Pancreas (tissue), 10 donors: ENCODE measurements around the gene SF3B4. TPM values are rescaled to one million over a fixed set of nuclear protein-coding genes. Genes with fewer than 3 reads are reported as not detected.

ENCODE experiments used
- ATAC-seq, 4 donors: fragments of 200-7000 bp; cut with Tn5 transposase; one replicate each; pipeline versions ENCODE4 v1.8.0 to v1.9.1; 2020; ENCODE audit warnings: mild to moderate bottlenecking in 4 of 4, moderate library complexity in 4 of 4
- DNase-seq, 6 donors: peaks; one replicate each; pipeline ENCODE4 v3.0.0-alpha.2; 2020
- FAIRE-seq: peaks from 2 replicates; lab custom pipeline; 2012; peaks lifted over from hg19 to GRCh38; lab: Jason Lieb, UNC
- H3K27ac ChIP-seq, 4 donors: fragments of 200-600 bp; sonication (generic); 1 replicate in 3 of 4; 2 replicates in 1 of 4; pipeline versions ENCODE4 v1.5.0 to v1.8.0; 2020
- H3K27me3 ChIP-seq, 4 donors: fragments of 200-600 bp; one replicate each; pipeline ENCODE4 v1.8.0; 2021
- H3K36me3 ChIP-seq, 3 donors: fragments of 200-600 bp; sonication (generic) in 1 of 3; one replicate each; pipeline versions ENCODE4 v1.5.0 to v1.8.0; 2020 to 2021
- H3K4me1 ChIP-seq, 3 donors: fragments of 200-600 bp; one replicate each; pipeline ENCODE4 v1.8.0; 2021
- H3K4me3 ChIP-seq, 4 donors: fragments of 200-600 bp; sonication (generic) in 2 of 4; one replicate each; pipeline versions ENCODE4 v1.5.0 to v1.8.0; 2020 to 2021
- H3K9me3 ChIP-seq, 4 donors: fragments of 200-600 bp; one replicate each; pipeline ENCODE4 v1.8.0; 2021
- CTCF ChIP-seq, 4 donors: fragments of 200-600 bp; sonication (generic) in 3 of 4; IDR thresholded peaks; one replicate each; pipeline versions ENCODE4 v1.5.0 to v1.8.0; 2021; ENCODE audit warnings: antibody characterized with exemption in 4 of 4
- WGBS, 2 donors: extraction: QIAGEN DNeasy Blood & Tissue Kit; methylation state at CpG; one replicate each; pipeline ENCODE4 v1.1.7; 2013; 5-methylcytosine and 5-hydroxymethylcytosine counted together
- intact Hi-C, 3 donors: fragments of 100-400 bp; cut with DNase I; formaldehyde crosslinking; loops; one replicate each; pipeline versions ENCODE4 v1.11.1 to v1.14.2; 2022
- polyA plus RNA-seq, 2 donors: library from polyadenylated mRNA; stranded (reverse); fragments of 200-250 nt; gene quantifications; one replicate each; pipeline ENCODE4 v1.2.3, GENCODE V29; 2013
- total RNA-seq, 6 donors: library from RNA; stranded (reverse); fragmentation: NEBNext Ultra II Directional in 4 of 6; extraction: Animal tissue kit (Norgen Biotek cat#: 25700) in 4 of 6; gene quantifications; one replicate each; pipeline versions ENCODE4 v1.2.1 to v1.2.4, GENCODE V29; 2021 to 2023
- donor health status: healthy with polysubstance abuse.
- donor health status: DM: no; HTN: no; CAD: no; lungs with moderate emphysema.
- donor health status: DM: no; HTN: no; CAD: no.
- donor health status: control.
- donor health status: control.
- donor health status: Bipolar disorder and iron deficiency.
- donor health status: DM: yes; HTN: yes; CAD: no.
- donor health status: DM: no; HTN: no; CAD: no.
- donor health status: DM: no; HTN: no; CAD: no.
- donor health status: DM: yes; HTN: yes; CAD: no.

SF3B4 gene
- total and polyA plus RNA-seq, 8 donors: 10.5 to 24.3 (median 19.3) TPM

GRCh38 chr1:149903836-149904491, 23.6 kb downstream of the SF3B4 start:
- intact Hi-C loops: no loop called here
- FAIRE-seq (no peak), DNase-seq (no peak)

GRCh38 chr1:149899460-149900284, 27.9 kb downstream of the SF3B4 start, which contains the start of gene BOLA1:
Gene BOLA1, plus strand, starts transcription at chr1:149899568. Its CDS starts 492 bp downstream, at chr1:149900060.
- TF ChIP-seq CTCF (IDR thresholded peaks at IDR 0.05): no peak
- ATAC-seq: peak; percentile 98 to 99 (median 99)
- Histone ChIP-seq H3K36me3 (no peaks in the 10 kb centered on the region), H3K4me1 (peaks cover 0 to 6% (median 3%) of the 10 kb centered on the region in 3 donors), H3K4me3 (peak within 1 kb of the TSS; percentile 22 to 51 (median 38)), H3K27ac (peak within 1 kb of the TSS; percentile 80 to 83 (median 82)), H3K27me3 (no peaks in the 10 kb centered on the region), H3K9me3 (no peaks in the 10 kb centered on the region)
- WGBS, 2 donors: 3 to 8% methylated on average over 64 to 65 of the region's 65 CpGs
- peak; percentile 90 to 97 (median 92) for DNase-seq
- FAIRE-seq: no peak
- intact Hi-C loops: no loop called here

More at GRCh38 chr1:149903836-149904491, 23.6 kb downstream of the SF3B4 start:
- no peak for TF ChIP-seq CTCF (IDR thresholded peaks at IDR 0.05)
- Histone ChIP-seq H3K36me3 (no peaks in the 10 kb centered on the region), H3K4me1 (peaks cover 0 to 6% (median 3%) of the 10 kb centered on the region in 3 donors), H3K9me3 (no peaks in the 10 kb centered on the region), H3K27ac (no peak overlapping the region), H3K4me3 (no peak overlapping the region), H3K27me3 (no peaks in the 10 kb centered on the region)
- no peak for ATAC-seq
- WGBS, 2 donors: 65 to 75% methylated on average over 5 of the region's 5 CpGs

- no peak for TF ChIP-seq CTCF (IDR thresholded peaks at IDR 0.05)
These were observed 31.0 kb downstream of the SF3B4 start for GRCh38 chr1:149896575-149896974.

GRCh38 chr1:149888999-149889289, 38.7 kb downstream of the SF3B4 start:
- no peak for TF ChIP-seq CTCF (IDR thresholded peaks at IDR 0.05)
- WGBS, 2 donors: 16 to 22% methylated on average over 6 of the region's 6 CpGs
- Histone ChIP-seq H3K27ac (peak overlapping the region in 3 of 4 donors; percentile 99 to 100 (median 99)), H3K9me3 (no peaks in the 10 kb centered on the region), H3K4me3 (peak overlapping the region in 2 of 4 donors; percentile 52 to 64), H3K4me1 (peaks cover 0 to 12% (median 10%) of the 10 kb centered on the region in 3 donors), H3K27me3 (no peaks in the 10 kb centered on the region), H3K36me3 (no peaks in the 10 kb centered on the region)
- intact Hi-C loops: no loop called here
- ATAC-seq (no peak), DNase-seq (peak in 4 of 6 donors; percentile 21 to 58 (median 54)), FAIRE-seq (no peak)

More at GRCh38 chr1:149896575-149896974, 31.0 kb downstream of the SF3B4 start:
- ATAC-seq (no peak), DNase-seq (no peak), FAIRE-seq (no peak)
- H3K27me3 ChIP-seq: no peaks in the 10 kb centered on the region
- no peaks in the 10 kb centered on the region for H3K36me3 ChIP-seq
- intact Hi-C loops: no loop called here
- H3K9me3 ChIP-seq: no peaks in the 10 kb centered on the region
- H3K4me3 ChIP-seq: no peak overlapping the region
- H3K27ac ChIP-seq: no peak overlapping the region
- H3K4me1 ChIP-seq: peaks cover 0 to 6% (median 3%) of the 10 kb centered on the region in 3 donors
- WGBS, 2 donors: 93 to 95% methylated on average over 4 of the region's 4 CpGs
